Endodermal cell (in vitro differentiated cells): ENCODE results near the gene HERPUD1. TPM values are rescaled to one million over a fixed set of nuclear protein-coding genes. Genes with fewer than 3 reads are reported as not detected.

Experiments used
- DNase-seq: peaks from one replicate; pipeline ENCODE4 v3.0.0-alpha.2; 2017
- H3K27ac ChIP-seq: 2 replicates; pipeline ENCODE4 v1.5.1; 2013; ENCODE audit warnings: mild to moderate bottlenecking, low read depth, low read length, moderate library complexity
- H3K27me3 ChIP-seq: 2 replicates; pipeline ENCODE4 v1.6.1; 2013; ENCODE audit warnings: mild to moderate bottlenecking, low read length, moderate library complexity; ENCODE audit not compliant: insufficient read depth, control insufficient read depth, poor library complexity, severe bottlenecking
- H3K36me3 ChIP-seq: 2 replicates; pipeline ENCODE4 v1.7.0; 2013; ENCODE audit warnings: mild to moderate bottlenecking, low read length, moderate library complexity; ENCODE audit not compliant: control insufficient read depth, insufficient read depth
- H3K4me1 ChIP-seq: one replicate; pipeline ENCODE4 v1.7.0; 2013; ENCODE audit warnings: low read length; ENCODE audit not compliant: control insufficient read depth, insufficient read depth
- H3K4me3 ChIP-seq: 2 replicates; pipeline ENCODE4 v1.5.1; 2013; ENCODE audit warnings: mild to moderate bottlenecking, low read length, moderate library complexity
- H3K9ac ChIP-seq: 2 replicates; pipeline ENCODE4 v1.6.1; 2013; ENCODE audit warnings: mild to moderate bottlenecking, low read length, moderate library complexity; ENCODE audit not compliant: poor library complexity, severe bottlenecking; ENCODE audit errors: extremely low read depth
- H3K9me3 ChIP-seq: 2 replicates; pipeline ENCODE4 v1.6.1; 2013; ENCODE audit warnings: mild to moderate bottlenecking, low read length, moderate library complexity; ENCODE audit not compliant: control insufficient read depth
- H3K27ac Mint-ChIP-seq: 2 replicates; pipeline ENCODE4 v1.8.0; 2020; ENCODE audit warnings: mixed read lengths
- H3K27me3 Mint-ChIP-seq: 2 replicates; pipeline ENCODE4 v1.8.0; 2021; ENCODE audit warnings: mild to moderate bottlenecking, mixed read lengths; ENCODE audit not compliant: insufficient read depth
- H3K36me3 Mint-ChIP-seq: 2 replicates; pipeline ENCODE4 v1.8.0; 2020; ENCODE audit warnings: low read depth, mixed read lengths
- H3K4me1 Mint-ChIP-seq: 2 replicates; pipeline ENCODE4 v1.8.0; 2020; ENCODE audit warnings: mixed read lengths
- H3K4me3 Mint-ChIP-seq: 2 replicates; pipeline ENCODE4 v1.8.0; 2020; ENCODE audit warnings: mild to moderate bottlenecking, moderate library complexity, mixed read lengths
- H3K9me3 Mint-ChIP-seq: 2 replicates; pipeline ENCODE4 v1.8.0; 2020; ENCODE audit warnings: mild to moderate bottlenecking, mixed read lengths
- WGBS, 2 experiments: methylation state at CpG; one replicate each; pipeline versions ENCODE4 v1.1.5 to v1.1.7; 2013; ENCODE audit warnings: missing lambda C conversion rate in 2 of 2, mixed read lengths in 1 of 2; ENCODE audit not compliant: insufficient coverage in 1 of 2, insufficient read length in 1 of 2; 5-methylcytosine and 5-hydroxymethylcytosine counted together
- total RNA-seq, 2 donors: library from RNA; stranded (reverse); fragmentation: NEBNext Ultra II Directional in 1 of 2; extraction: Animal tissue kit (Norgen Biotek cat#: 25700) in 1 of 2; gene quantifications; 2 replicates in 1 of 2; 3 replicates in 1 of 2; pipeline ENCODE4 v1.2.1, GENCODE V29; 2021
- TF ChIP-seq, protein P1 (sequence below): fragments of 200-600 bp; sonication (generic); conservative IDR thresholded peaks from 2 replicates; pipeline ENCODE4 v1.5.0; 2021; ENCODE audit warnings: antibody characterized with exemption, mild to moderate bottlenecking

The HERPUD1 gene
- total RNA-seq, 2 donors from 2014 or later: 21.5 to 40.6 TPM

DNA sequence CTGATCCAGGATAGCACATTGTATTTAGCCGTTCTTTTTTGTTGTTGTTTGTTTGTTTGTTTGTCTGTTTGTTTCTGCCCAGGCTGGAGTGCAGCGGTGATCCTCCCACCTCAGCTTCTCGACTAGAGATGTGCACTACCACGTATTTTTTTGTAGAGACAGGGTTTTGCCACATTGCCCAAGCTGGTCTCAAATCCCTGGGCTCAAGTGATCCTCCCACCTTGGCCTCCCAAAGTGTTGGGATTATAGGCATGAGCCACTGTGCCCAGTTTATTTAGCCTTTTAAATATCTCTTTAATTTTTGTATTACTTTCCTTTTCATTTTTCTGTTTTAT lies 48.2 kb downstream of the HERPUD1 start:
- H3K4me3 Mint-ChIP-seq: no peak overlapping the region
- Histone ChIP-seq H3K9ac (no peak overlapping the region), H3K36me3 (no peaks in the 10 kb centered on the region), H3K27ac (no peak overlapping the region), H3K27me3 (no peaks in the 10 kb centered on the region), H3K9me3 (no peaks in the 10 kb centered on the region), H3K4me3 (no peak overlapping the region), H3K4me1 (no peaks in the 10 kb centered on the region)
- H3K4me1 Mint-ChIP-seq: peaks cover 6% of the 10 kb centered on the region
- peaks cover 11% of the 10 kb centered on the region for H3K27me3 Mint-ChIP-seq
- TF ChIP-seq, protein P1, sequence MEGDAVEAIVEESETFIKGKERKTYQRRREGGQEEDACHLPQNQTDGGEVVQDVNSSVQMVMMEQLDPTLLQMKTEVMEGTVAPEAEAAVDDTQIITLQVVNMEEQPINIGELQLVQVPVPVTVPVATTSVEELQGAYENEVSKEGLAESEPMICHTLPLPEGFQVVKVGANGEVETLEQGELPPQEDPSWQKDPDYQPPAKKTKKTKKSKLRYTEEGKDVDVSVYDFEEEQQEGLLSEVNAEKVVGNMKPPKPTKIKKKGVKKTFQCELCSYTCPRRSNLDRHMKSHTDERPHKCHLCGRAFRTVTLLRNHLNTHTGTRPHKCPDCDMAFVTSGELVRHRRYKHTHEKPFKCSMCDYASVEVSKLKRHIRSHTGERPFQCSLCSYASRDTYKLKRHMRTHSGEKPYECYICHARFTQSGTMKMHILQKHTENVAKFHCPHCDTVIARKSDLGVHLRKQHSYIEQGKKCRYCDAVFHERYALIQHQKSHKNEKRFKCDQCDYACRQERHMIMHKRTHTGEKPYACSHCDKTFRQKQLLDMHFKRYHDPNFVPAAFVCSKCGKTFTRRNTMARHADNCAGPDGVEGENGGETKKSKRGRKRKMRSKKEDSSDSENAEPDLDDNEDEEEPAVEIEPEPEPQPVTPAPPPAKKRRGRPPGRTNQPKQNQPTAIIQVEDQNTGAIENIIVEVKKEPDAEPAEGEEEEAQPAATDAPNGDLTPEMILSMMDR: no peak
- 90 to 92% methylated on average over 3 to 4 of the region's 4 CpGs for WGBS, 2 experiments
- H3K9me3 Mint-ChIP-seq: no peaks in the 10 kb centered on the region
- no peak for DNase-seq
- no peaks in the 10 kb centered on the region for H3K36me3 Mint-ChIP-seq
- no peak overlapping the region for H3K27ac Mint-ChIP-seq

DNA sequence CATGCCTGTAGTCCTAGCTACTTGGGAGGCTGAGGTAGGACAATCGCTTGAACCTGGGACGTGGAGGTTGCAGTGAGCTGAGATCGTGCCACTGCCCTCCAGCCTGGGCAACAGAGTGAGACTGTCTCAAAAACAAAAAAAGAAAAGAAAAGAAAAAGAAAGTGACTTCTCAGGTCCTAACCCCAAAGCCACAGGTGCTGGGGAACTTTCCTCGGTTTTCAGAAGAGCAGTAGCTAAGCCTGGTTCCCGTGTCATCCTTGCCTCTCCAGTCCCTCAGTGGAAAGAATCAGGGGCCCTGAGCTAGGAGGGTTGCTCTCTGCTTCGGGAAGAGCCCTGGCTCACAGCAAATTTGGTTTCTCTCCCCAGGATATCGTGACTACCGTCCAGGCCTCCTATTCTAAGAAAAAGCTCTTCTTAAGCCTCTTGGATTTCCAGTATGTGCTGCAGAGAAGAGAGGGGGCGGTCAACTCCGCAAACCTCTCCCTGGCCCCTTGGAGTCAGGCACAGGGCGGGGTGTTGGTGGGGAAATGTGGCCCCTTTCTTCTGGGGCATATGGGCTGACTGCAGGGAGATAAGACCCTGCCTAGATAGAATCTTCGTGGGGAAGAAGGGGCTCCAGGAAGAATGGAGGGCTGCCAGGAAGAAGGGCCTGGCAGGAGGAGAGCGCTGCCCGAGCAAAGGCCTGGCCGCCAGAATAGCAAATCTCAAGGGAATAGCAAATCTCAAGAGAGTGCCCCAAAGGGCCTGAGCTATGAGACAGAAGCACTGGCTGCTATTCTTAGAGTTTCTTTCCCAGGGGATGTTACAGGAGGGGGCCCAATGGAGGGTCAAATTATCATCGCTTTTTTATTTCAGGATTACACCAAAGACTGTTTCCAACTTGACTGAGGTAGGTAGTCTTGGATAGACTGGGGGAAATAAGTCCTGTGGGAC lies 49.1 kb downstream of the HERPUD1 start:
- no peak overlapping the region for H3K9ac ChIP-seq
- no peak overlapping the region for H3K27ac Mint-ChIP-seq
- H3K27me3 ChIP-seq: no peaks in the 10 kb centered on the region
- H3K27me3 Mint-ChIP-seq: peaks cover 6% of the 10 kb centered on the region
- H3K27ac ChIP-seq: no peak overlapping the region
- H3K36me3 ChIP-seq: no peaks in the 10 kb centered on the region
- no peaks in the 10 kb centered on the region for H3K36me3 Mint-ChIP-seq
- peaks cover 6% of the 10 kb centered on the region for H3K4me1 Mint-ChIP-seq
- no peaks in the 10 kb centered on the region for H3K4me1 ChIP-seq
- no peak overlapping the region for H3K4me3 Mint-ChIP-seq
- H3K9me3 ChIP-seq: no peaks in the 10 kb centered on the region
- TF ChIP-seq, protein P1: no peak
- no peak for DNase-seq
- no peak overlapping the region for H3K4me3 ChIP-seq
- 84 to 91% methylated on average over 9 to 16 of the region's 16 CpGs for WGBS, 2 experiments
- no peaks in the 10 kb centered on the region for H3K9me3 Mint-ChIP-seq

DNA sequence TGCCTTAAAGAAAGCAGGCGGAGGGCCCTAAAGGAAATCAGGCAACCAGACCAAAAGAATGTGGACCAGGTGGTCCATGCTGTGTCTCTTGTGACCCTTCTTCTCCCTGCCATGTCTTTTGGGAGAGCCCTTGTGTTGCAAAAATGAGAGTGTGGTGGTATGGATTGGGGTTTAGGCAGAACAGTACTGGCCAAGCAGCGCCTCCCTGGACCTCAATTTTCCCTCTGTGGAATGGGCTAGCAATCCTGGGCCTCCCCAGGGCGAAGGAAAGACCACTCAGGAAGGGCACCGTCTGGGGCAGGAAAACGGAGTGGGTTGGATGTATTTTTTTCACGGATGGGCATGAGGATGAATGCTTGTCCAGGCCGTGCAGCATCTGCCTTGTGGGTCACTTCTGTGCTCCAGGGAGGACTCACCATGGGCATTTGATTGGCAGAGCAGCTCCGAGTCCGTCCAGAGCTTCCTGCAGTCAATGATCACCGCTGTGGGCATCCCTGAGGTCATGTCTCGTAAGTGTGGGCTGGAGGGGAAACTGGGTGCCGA lies 49.9 kb downstream of the HERPUD1 start:
- no peaks in the 10 kb centered on the region for H3K27me3 ChIP-seq
- no peaks in the 10 kb centered on the region for H3K9me3 Mint-ChIP-seq
- H3K4me1 Mint-ChIP-seq: peaks cover 6% of the 10 kb centered on the region
- no peak for DNase-seq
- H3K27ac ChIP-seq: no peak overlapping the region
- H3K27ac Mint-ChIP-seq: no peak overlapping the region
- H3K4me3 ChIP-seq: no peak overlapping the region
- H3K36me3 ChIP-seq: no peaks in the 10 kb centered on the region
- no peaks in the 10 kb centered on the region for H3K9me3 ChIP-seq
- H3K4me1 ChIP-seq: no peaks in the 10 kb centered on the region
- no peaks in the 10 kb centered on the region for H3K36me3 Mint-ChIP-seq
- TF ChIP-seq, protein P1: no peak
- 74 to 85% methylated on average over 7 to 12 of the region's 12 CpGs for WGBS, 2 experiments
- H3K27me3 Mint-ChIP-seq: peaks cover 7% of the 10 kb centered on the region
- no peak overlapping the region for H3K9ac ChIP-seq
- no peak overlapping the region for H3K4me3 Mint-ChIP-seq
